Glomerular visceral epithelial cell (primary cell): Measurements from ENCODE around the gene PCDHGB6.
"Not testable (repeated sequence)": the region's sequence is repeated elsewhere in the genome, so short reads cannot be mapped to it uniquely, and the experiment has no call there.

Experiments used
- DNase-seq: peaks from one replicate; pipeline ENCODE4 v3.0.0-alpha.2; 2016; ENCODE audit errors: extremely low spot score

The PCDHGB6 gene

GRCh38 chr5:141407790-141408505 is at the start of gene PCDHGB6:
Gene PCDHGB6, plus strand, starts transcription at chr5:141408021. Its CDS starts 182 bp downstream, at chr5:141408203.
- DNase-seq: peak; percentile 71

GRCh38 chr5:141359790-141360426 is 47.9 kb upstream of the PCDHGB6 start, which contains the start of gene PCDHGB2:
Gene PCDHGB2, plus strand, starts transcription at chr5:141359994. Its CDS starts 142 bp downstream, at chr5:141360136.
- DNase-seq: no peak

DNA sequence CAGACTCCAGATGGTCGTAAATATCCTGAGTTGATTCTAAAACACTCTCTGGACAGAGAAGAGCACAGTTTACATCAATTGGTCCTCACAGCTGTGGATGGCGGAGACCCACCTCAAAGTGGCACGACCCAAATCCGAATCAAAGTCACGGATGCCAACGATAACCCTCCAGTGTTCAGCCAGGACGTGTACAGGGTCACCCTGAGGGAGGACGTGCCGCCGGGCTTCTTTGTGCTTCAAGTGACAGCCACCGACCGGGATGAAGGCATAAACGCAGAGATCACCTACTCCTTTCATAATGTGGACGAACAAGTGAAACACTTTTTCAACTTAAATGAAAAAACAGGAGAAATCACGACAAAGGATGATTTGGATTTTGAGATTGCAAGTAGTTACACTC is 47.1 kb upstream of the PCDHGB6 start:
- no peak for DNase-seq

DNA sequence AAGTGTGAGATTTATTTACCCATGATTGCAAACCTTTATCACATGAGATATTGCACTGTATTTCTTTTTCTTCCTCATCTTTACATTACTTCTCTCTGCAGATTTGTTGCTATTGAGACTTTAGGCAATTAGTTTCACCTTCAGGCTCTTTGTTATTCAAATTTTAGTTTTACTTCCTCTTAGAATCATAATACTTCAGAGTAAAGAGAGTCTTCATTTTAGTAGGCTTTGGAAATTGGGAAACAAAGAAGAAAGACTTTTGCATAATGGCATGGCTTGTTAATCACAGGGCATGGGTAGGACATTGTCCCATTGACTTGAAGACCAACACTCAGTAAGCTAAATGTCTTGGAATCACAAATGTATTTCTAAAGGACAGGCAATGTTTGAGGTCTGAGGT is 45.1 kb upstream of the PCDHGB6 start:
- no peak for DNase-seq

DNA sequence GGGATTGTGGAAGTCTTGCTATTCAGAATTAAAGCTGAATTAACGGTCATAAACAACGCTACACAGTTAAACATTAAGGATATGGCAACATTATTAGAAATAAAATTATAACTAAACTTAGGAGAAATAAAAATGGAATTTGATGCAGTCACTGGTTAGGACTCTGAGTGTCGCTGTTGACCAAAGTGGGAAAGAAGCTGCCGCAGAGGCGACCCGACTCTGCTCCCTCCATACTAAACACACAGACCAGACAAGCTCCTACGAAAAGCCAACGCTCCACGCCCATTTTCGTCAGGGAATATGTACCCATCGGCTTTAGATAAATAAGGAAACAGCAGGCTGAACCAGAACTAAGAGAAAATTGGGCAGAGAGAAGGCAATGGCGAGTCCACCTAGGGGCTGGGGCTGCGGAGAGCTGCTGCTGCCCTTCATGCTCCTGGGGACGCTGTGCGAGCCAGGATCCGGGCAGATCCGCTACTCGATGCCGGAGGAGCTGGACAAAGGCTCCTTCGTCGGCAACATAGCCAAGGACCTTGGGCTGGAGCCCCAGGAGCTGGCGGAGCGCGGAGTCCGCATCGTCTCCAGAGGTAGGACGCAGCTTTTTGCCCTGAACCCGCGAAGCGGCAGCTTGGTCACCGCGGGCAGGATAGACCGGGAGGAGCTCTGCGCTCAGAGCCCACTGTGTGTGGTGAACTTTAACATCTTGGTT is 43.7 kb upstream of the PCDHGB6 start, which contains the start of gene PCDHGA5:
Gene PCDHGA5, plus strand, starts transcription at position 211 of the 709 bp plus-strand sequence. Its CDS starts 169 bp downstream, at position 380.
- DNase-seq: no peak

DNA sequence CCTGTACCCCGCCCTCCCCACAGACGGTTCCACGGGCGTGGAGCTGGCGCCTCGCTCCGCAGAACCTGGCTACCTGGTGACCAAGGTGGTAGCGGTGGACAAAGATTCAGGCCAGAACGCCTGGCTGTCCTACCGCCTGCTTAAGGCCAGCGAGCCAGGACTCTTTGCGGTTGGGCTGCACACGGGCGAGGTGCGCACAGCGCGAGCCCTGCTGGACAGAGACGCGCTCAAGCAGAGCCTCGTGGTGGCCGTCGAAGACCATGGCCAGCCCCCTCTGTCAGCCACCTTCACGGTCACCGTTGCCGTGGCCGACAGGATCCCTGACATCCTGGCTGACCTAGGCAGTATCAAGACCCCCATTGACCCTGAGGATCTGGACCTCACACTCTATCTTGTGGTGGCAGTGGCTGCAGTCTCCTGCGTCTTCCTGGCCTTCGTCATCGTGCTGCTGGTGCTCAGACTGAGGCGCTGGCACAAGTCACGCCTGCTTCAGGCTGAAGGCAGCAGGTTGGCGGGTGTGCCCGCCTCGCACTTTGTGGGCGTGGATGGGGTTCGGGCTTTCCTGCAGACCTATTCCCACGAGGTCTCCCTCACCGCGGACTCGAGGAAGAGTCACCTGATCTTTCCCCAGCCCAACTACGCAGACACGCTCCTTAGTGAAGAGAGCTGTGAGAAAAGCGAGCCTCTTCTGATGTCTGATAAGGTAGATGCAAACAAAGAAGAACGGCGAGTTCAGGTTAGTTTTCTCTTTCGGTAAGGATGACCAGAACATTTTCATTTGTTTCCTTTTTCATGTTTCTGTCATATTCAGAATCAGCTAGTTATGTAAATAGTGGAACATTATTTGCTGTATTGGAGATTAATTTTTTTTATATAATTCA is 41.6 kb upstream of the PCDHGB6 start:
- no peak for DNase-seq

DNA sequence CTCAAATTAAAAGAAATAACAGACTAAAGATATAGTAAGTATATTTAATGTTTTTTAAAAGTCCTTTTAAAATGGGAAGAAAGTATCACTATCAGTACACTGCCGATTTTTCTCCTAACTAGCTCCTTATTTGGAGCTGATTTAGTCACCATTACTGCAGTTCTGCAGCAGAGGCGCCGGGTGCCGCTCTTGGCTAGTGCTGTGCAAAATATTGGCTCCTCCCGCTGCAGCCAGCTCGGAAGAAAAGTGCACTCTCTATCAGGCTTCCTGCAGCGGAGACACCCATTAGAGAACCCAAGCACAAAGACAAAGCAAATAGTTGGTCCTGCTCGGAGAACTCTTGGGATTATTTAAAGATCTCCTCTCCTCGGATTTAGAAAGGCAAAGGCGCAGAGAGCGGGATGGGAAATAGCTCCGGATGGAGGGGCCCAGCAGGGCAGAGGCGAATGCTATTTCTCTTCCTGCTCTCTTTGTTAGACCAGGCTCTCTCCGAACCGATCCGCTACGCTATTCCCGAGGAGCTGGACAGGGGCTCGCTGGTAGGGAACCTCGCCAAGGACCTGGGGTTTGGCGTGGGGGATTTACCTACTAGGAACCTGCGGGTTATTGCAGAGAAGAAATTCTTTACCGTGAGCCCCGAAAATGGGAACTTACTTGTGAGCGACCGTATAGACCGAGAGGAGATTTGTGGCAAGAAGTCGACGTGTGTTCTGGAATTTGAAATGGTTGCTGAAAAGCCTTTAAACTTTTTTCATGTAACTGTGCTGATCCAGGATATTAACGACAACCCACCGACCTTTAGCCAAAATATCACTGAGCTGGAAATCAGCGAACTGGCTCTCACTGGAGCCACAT is 37.6 kb upstream of the PCDHGB6 start, which contains the start of gene PCDHGB3:
Gene PCDHGB3, plus strand, starts transcription at position 249 of the 855 bp plus-strand sequence. Its CDS starts 153 bp downstream, at position 402.
- no peak for DNase-seq

- DNase-seq: no peak
These were observed 36.0 kb upstream of the PCDHGB6 start for GRCh38 chr5:141371572-141372475.

DNA sequence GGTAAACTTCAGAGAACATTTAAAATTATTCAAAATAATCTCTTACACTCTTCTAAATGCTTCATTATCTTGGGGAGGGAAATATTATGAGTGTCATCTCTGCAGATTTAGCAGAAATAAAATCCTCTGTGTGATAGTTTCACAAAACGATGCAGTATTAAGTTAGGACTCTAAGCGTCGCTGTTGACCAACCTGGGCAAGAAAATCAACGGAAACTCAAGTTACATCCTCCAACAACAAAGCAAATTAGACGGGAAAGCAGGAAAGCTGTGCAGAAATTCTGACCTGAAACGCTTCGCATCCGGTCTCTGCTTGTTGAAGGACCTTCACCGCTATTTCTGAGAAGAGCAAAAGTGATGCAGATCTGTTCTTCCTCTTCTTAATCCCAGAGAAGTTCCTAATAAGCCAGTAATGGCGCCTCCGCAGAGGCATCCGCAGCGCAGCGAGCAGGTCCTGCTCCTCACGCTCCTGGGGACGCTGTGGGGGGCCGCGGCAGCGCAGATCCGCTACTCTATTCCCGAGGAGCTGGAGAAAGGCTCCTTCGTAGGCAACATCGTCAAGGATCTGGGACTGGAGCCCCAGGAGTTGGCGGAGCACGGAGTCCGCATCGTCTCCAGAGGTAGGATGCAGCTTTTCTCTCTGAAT is 34.0 kb upstream of the PCDHGB6 start, which contains the start of gene PCDHGA6:
Gene PCDHGA6, plus strand, starts transcription at position 219 of the 645 bp plus-strand sequence. Its CDS starts 193 bp downstream, at position 412.
- no peak for DNase-seq

DNA sequence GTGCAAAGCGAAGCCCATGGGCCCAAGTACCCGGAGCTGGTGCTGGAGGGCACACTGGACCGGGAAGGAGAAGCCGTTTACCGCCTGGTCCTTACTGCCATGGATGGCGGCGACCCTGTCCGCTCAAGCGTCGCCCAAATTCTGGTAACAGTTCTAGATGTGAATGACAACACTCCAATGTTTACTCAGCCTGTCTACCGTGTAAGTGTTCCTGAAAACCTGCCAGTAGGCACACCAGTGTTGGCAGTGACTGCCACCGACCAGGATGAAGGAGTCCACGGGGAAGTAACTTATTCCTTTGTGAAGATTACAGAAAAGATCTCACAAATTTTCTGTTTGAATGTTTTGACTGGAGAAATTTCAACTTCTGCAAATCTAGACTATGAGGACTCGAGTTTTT is 33.2 kb upstream of the PCDHGB6 start:
- DNase-seq: no peak

- DNase-seq: not testable (repeated sequence)
These were observed 32.2 kb upstream of the PCDHGB6 start for GRCh38 chr5:141375444-141376155.

- DNase-seq: no peak
These were observed 25.1 kb upstream of the PCDHGB6 start, which contains the start of gene PCDHGA7 for GRCh38 chr5:141382469-141383294. Gene PCDHGA7, plus strand, starts transcription at chr5:141382742. Its CDS starts 158 bp downstream, at chr5:141382900.

DNA sequence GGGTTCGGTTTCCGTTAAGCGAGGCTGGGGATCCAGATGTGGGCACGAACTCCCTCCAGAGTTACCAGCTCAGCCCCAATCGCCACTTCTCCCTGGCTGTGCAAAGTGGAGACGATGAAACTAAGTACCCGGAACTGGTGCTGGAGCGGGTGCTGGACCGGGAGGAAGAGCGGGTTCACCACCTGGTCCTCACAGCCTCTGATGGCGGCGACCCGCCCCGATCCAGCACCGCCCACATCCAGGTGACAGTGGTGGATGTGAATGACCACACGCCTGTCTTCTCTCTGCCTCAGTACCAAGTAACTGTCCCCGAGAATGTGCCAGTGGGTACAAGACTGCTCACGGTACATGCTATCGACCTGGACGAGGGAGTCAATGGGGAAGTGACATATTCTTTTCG is 24.5 kb upstream of the PCDHGB6 start:
- no peak for DNase-seq

- no peak for DNase-seq
These were observed 23.2 kb upstream of the PCDHGB6 start for GRCh38 chr5:141384471-141385267.

GRCh38 chr5:141387557-141388311 is 20.1 kb upstream of the PCDHGB6 start, which contains the start of gene PCDHGB4:
Gene PCDHGB4, plus strand, starts transcription at chr5:141387698. Its CDS starts 187 bp downstream, at chr5:141387885.
- not testable (repeated sequence) for DNase-seq
